Activated CD8-positive, alpha-beta T cell treated with anti-CD3 and anti-CD28 coated beads for 36 hours (primary cell): ENCODE measurements around the gene DNLZ. TPM values are rescaled to one million over a fixed set of nuclear protein-coding genes. Genes with fewer than 3 reads are reported as not detected.

ENCODE experiments used
- ATAC-seq: fragments of 200-7000 bp; cut with Tn5 transposase; one replicate; pipeline ENCODE4 v1.10.0; 2021; ENCODE audit warnings: mild to moderate bottlenecking, moderate library complexity
- CTCF ChIA-PET: fragments of 350-600 bp; sonication (Branson Sonifier 250); formaldehyde crosslinking; loops from one replicate; lab custom pipeline; 2021; ENCODE audit warnings: antibody characterized with exemption; lab: Charles Lee
- POLR2A ChIA-PET: fragments of 350-600 bp; sonication (Branson Sonifier 250); formaldehyde crosslinking; loops from one replicate; lab custom pipeline; 2021; ENCODE audit warnings: antibody characterized with exemption; lab: Charles Lee
- DNase-seq: peaks from one replicate; pipeline ENCODE4 v3.0.0-alpha.2; 2020
- H3K27ac Mint-ChIP-seq: one replicate; pipeline ENCODE4 v1.8.0; 2021; ENCODE audit warnings: mild to moderate bottlenecking, mixed read lengths
- H3K27me3 Mint-ChIP-seq: one replicate; pipeline ENCODE4 v1.8.0; 2021; ENCODE audit warnings: mixed read lengths
- H3K36me3 Mint-ChIP-seq: one replicate; pipeline ENCODE4 v1.8.0; 2021; ENCODE audit warnings: low read depth, mixed read lengths
- H3K4me1 Mint-ChIP-seq: one replicate; pipeline ENCODE4 v1.8.0; 2021; ENCODE audit warnings: low read depth, mixed read lengths
- H3K4me3 Mint-ChIP-seq: one replicate; pipeline ENCODE4 v1.8.0; 2021; ENCODE audit warnings: mild to moderate bottlenecking, moderate library complexity, mixed read lengths
- H3K9me3 Mint-ChIP-seq: one replicate; pipeline ENCODE4 v1.8.0; 2021; ENCODE audit warnings: mixed read lengths
- intact Hi-C: fragments of 100-400 bp; cut with micrococcal nuclease; formaldehyde crosslinking; loops from one replicate; pipeline ENCODE4 v1.10.0; 2022
- total RNA-seq, 2 experiments: library from RNA; stranded (reverse); gene quantifications; one replicate each; pipeline ENCODE4 v1.2.3, GENCODE V29; 2021
- TF ChIP-seq, protein P1 (sequence below): fragments of 200-600 bp; IDR thresholded peaks from one replicate; pipeline ENCODE4 v1.8.0; 2022; ENCODE audit warnings: antibody characterized with exemption, mild to moderate bottlenecking

DNLZ gene
- total RNA-seq, 2 experiments from 2014 or later = 16.1 to 17.4 TPM

DNA sequence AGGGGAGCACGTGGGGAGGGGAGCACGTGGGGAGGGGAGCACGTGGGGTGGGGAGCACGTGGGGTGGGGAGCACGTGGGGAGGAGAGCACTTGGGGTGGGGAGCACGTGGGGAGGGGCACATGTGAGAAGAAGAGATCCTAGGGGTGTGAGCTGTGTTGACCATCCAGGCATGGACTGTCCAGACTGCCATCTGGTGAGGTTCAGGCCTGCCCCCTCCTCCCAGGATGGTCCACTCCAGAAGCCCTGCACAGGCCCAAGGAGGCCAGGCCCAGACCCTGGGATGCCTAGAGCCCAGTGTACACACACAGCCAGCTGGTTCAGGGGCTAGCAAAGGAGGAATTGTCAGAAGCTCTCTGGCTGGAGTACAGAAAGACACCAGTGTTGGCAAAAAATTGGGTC is 34.1 kb upstream of the DNLZ start:
- Mint-ChIP-seq H3K27ac (no peak overlapping the region), H3K27me3 (no peaks in the 10 kb centered on the region), H3K4me1 (peaks cover 25% of the 10 kb centered on the region), H3K36me3 (peaks cover 50% of the 10 kb centered on the region), H3K9me3 (no peaks in the 10 kb centered on the region), H3K4me3 (no peak overlapping the region)
- intact Hi-C loops = no loop called here
- POLR2A ChIA-PET = interaction anchor here (1.0 to 1.9 kb wide), 6 partner anchors 9 to 35 kb away, joined by 3 to 5 read pairs (median 4); partner anchors contain the start of gene DNLZ
- TF ChIP-seq, protein P1, sequence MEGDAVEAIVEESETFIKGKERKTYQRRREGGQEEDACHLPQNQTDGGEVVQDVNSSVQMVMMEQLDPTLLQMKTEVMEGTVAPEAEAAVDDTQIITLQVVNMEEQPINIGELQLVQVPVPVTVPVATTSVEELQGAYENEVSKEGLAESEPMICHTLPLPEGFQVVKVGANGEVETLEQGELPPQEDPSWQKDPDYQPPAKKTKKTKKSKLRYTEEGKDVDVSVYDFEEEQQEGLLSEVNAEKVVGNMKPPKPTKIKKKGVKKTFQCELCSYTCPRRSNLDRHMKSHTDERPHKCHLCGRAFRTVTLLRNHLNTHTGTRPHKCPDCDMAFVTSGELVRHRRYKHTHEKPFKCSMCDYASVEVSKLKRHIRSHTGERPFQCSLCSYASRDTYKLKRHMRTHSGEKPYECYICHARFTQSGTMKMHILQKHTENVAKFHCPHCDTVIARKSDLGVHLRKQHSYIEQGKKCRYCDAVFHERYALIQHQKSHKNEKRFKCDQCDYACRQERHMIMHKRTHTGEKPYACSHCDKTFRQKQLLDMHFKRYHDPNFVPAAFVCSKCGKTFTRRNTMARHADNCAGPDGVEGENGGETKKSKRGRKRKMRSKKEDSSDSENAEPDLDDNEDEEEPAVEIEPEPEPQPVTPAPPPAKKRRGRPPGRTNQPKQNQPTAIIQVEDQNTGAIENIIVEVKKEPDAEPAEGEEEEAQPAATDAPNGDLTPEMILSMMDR = no peak
- CTCF ChIA-PET = interaction anchor here (0.5 to 1.2 kb wide), 2 partner anchors 12 to 25 kb away, joined by 3 read pairs; no protein-coding TSS in a partner anchor
- DNase-seq = no peak
- no peak for ATAC-seq

DNA sequence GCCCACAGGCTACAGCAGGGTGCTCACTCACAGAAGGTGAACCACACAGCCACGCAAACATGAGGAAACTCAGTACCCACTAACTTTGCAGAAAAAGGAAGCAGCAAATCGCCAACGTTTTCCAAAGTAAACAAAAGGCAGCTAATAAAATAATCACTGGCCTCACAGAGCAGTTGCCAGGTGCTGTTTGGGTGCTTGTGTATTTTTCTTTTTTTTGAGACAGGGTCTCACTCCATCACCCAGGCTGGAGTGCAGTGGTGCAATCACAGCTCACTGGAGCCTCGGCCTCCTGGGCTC is 32.6 kb upstream of the DNLZ start:
- ChIA-PET POLR2A (interaction anchor here (1.3 to 1.7 kb wide), 3 partner anchors 9 to 19 kb away, joined by 3 to 5 read pairs (median 3); no protein-coding TSS in a partner anchor), CTCF (interaction anchor here (1.3 kb wide), 1 partner anchor 10 kb away, joined by 5 read pairs; no protein-coding TSS in a partner anchor)
- Mint-ChIP-seq H3K36me3 (peaks cover 45% of the 10 kb centered on the region), H3K9me3 (no peaks in the 10 kb centered on the region), H3K4me3 (no peak overlapping the region), H3K4me1 (peaks cover 18% of the 10 kb centered on the region), H3K27ac (no peak overlapping the region), H3K27me3 (no peaks in the 10 kb centered on the region)
- TF ChIP-seq, protein P1 = no peak
- ATAC-seq (no peak), DNase-seq (no peak)
- intact Hi-C loops = no loop called here

DNA sequence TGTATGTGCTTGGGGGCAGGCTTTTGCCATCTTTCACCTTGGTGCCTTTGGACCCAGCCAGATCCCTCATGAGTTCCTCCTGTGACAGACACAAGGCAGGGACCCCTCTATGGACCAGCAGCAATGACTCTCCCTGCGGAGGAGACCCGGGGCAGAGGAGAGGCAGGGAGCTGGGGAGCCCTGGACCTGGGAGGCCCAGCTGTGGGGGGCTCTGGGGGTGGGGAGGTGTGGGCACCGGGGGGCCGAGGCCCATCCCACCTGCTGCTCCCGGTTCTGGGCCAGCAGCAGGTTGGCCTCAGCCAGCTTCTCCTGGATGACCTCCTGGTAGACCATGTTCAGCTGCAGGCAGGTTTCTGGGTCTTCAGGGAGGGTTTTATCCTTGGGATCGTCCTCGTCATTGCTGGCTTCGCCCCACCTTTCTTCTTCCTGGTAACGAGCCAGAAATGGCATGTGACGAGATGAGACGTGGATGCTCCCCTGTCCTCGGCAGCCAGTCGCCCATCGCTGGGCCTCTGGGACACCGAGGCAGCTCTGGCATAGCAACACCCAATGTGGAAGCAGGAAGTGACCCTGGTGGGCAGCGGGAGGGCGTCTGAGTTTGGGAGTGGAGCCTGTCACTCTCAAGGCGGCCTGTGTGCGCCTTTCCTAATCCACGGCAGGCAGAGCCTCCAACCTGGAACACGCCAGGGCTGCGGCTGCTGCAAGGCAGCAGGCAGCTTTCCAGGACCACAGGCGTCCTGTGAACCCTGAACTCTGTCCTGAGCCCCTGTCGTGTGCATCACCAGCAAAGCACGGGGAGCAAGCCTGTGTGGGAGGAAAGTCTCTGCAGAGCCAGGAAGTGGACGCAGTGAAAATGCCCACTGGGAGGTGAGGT is 32.0 kb upstream of the DNLZ start:
- Mint-ChIP-seq H3K36me3 (peaks cover 43% of the 10 kb centered on the region), H3K9me3 (no peaks in the 10 kb centered on the region), H3K27ac (no peak overlapping the region), H3K4me1 (peaks cover 15% of the 10 kb centered on the region), H3K4me3 (no peak overlapping the region), H3K27me3 (no peaks in the 10 kb centered on the region)
- ATAC-seq = no peak
- TF ChIP-seq, protein P1 = no peak
- ChIA-PET POLR2A (interaction anchor here (0.5 to 1.7 kb wide), 4 partner anchors 10 to 21 kb away, joined by 3 to 5 read pairs (median 3); no protein-coding TSS in a partner anchor), CTCF (interaction anchor here (1.3 kb wide), 1 partner anchor 10 kb away, joined by 5 read pairs; no protein-coding TSS in a partner anchor)
- intact Hi-C loops = no loop called here
- no peak for DNase-seq

DNA sequence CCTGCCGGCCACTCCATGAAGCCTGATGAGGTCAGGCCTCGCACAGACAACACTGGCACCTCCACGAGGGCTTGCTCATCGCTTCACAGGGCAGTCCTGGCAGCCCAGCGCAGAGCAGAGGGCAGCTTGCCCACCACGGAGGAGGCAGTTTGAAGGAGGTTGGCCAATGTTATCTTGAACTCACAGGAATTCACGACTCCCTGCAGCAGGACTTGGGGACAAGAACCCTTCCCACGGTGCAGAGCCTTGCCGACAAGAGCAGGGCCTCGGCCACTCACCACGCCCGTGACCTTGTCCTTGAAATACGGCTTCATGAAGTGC is 31.4 kb upstream of the DNLZ start:
- Mint-ChIP-seq H3K27me3 (no peaks in the 10 kb centered on the region), H3K4me3 (no peak overlapping the region), H3K36me3 (peaks cover 46% of the 10 kb centered on the region), H3K27ac (no peak overlapping the region), H3K9me3 (no peaks in the 10 kb centered on the region), H3K4me1 (peaks cover 14% of the 10 kb centered on the region)
- CTCF ChIA-PET = no interaction called here
- DNase-seq (no peak), ATAC-seq (no peak)
- intact Hi-C loops = no loop called here
- POLR2A ChIA-PET = no interaction called here
- TF ChIP-seq, protein P1 = no peak
